GM12878 (cell line): ENCODE data around the gene STON2. TPM values are rescaled to one million over a fixed set of nuclear protein-coding genes. Genes with fewer than 3 reads are reported as not detected.

Source experiments
- ATAC-seq: fragments of 200-7000 bp; cut with Tn5 transposase; 3 replicates; pipeline ENCODE4 v1.9.1; 2020; ENCODE audit warnings: mild to moderate bottlenecking, moderate library complexity
- BruUV-seq: library from RNA; stranded (reverse); fragments of 400-500 nt; replicated peaks from 2 replicates; lab custom pipeline; 2021; lab: Mats Ljungman, UMichigan
- CTCF ChIA-PET: fragments of 300-600 bp; sonication (Branson Sonifier 250); formaldehyde crosslinking; extraction: SDS; loops from one replicate; lab custom pipeline; 2021; ENCODE audit warnings: inconsistent platforms; lab: Yijun Ruan, JAX
- POLR2A ChIA-PET: fragments of 350-600 bp; formaldehyde crosslinking; extraction: SDS; loops from one replicate; lab custom pipeline; 2021; ENCODE audit warnings: inconsistent platforms; lab: Charles Lee
- RAD21 ChIA-PET: fragments of 300-600 bp; sonication (Branson Sonifier 250); formaldehyde crosslinking; loops from one replicate; lab custom pipeline; 2023; ENCODE audit warnings: antibody characterized with exemption; ENCODE audit not compliant: unreplicated experiment; lab: Charles Lee
- SMC1A ChIA-PET: fragments of 300-600 bp; sonication (Branson Sonifier 250); formaldehyde crosslinking; loops from one replicate; lab custom pipeline; 2023; ENCODE audit not compliant: unreplicated experiment, uncharacterized antibody; lab: Charles Lee
- DNase-seq: peaks from one replicate; pipeline ENCODE4 v3.0.0-alpha.2; 2011; ENCODE audit warnings: low read depth, low spot score
- FAIRE-seq: peaks from 3 replicates; lab custom pipeline; 2011; peaks lifted over from hg19 to GRCh38; lab: Jason Lieb, UNC
- H2AFZ ChIP-seq: 2 replicates; pipeline ENCODE4 v1.6.0; 2011; ENCODE audit warnings: low read depth, low read length, control low read depth; ENCODE audit not compliant: control insufficient read depth
- H3K27ac ChIP-seq: 2 replicates; pipeline ENCODE4 v1.5.1; 2011; ENCODE audit warnings: control low read depth; ENCODE audit not compliant: control insufficient read depth, insufficient read depth
- H3K27me3 ChIP-seq, 2 experiments: replicated peaks in 1 of 2; 2 replicates each; pipeline versions ENCODE4 v1.6.0 to v1.6.1; 2011; ENCODE audit warnings: low read length in 1 of 2; ENCODE audit not compliant: control insufficient read depth in 2 of 2, insufficient read depth in 2 of 2
- H3K36me3 ChIP-seq, 2 experiments: 2 replicates each; pipeline ENCODE4 v1.5.1; 2011; ENCODE audit warnings: low read length in 1 of 2; ENCODE audit not compliant: control insufficient read depth in 2 of 2, insufficient read depth in 2 of 2
- H3K4me1 ChIP-seq: 2 replicates; pipeline ENCODE4 v1.6.1; 2011; ENCODE audit warnings: mild to moderate bottlenecking, low read length, moderate library complexity, mixed read lengths; ENCODE audit not compliant: control insufficient read depth, insufficient read depth
- H3K4me2 ChIP-seq: 2 replicates; pipeline ENCODE4 v1.6.0; 2011; ENCODE audit warnings: control low read depth; ENCODE audit not compliant: control insufficient read depth, insufficient read depth
- H3K4me3 ChIP-seq: fragments of 200-600 bp; sonication (generic); 2 replicates; pipeline ENCODE4 v1.5.1; 2016
- H3K79me2 ChIP-seq: 2 replicates; pipeline ENCODE4 v1.6.0; 2011; ENCODE audit warnings: low read length; ENCODE audit not compliant: control insufficient read depth, insufficient read depth
- H3K9ac ChIP-seq: 2 replicates; pipeline ENCODE4 v1.8.0; 2011; ENCODE audit warnings: low read length, control low read depth, mixed read lengths; ENCODE audit not compliant: control insufficient read depth, insufficient read depth
- H3K9me3 ChIP-seq: replicated peaks from 3 replicates; pipeline ENCODE4 v1.5.1; 2011; ENCODE audit warnings: mild to moderate bottlenecking, low read length; ENCODE audit not compliant: control insufficient read depth, insufficient read depth
- H4K20me1 ChIP-seq: 2 replicates; pipeline ENCODE4 v1.6.0; 2011; ENCODE audit not compliant: control insufficient read depth, insufficient read depth
- ASH2L ChIP-seq: fragments of 300-600, 200-600 bp; sonication (generic); IDR thresholded peaks from 2 replicates; pipeline ENCODE4 v1.6.1; 2017; ENCODE audit warnings: low read depth, mild to moderate bottlenecking, borderline replicate concordance
- ATF3 ChIP-seq: IDR thresholded peaks from 2 replicates; pipeline ENCODE4 v1.6.1; 2011; ENCODE audit warnings: low read depth, mild to moderate bottlenecking, low read length, moderate library complexity, borderline replicate concordance; ENCODE audit errors: extremely low read depth
- BACH1 ChIP-seq: fragments of 450-650 bp; IDR thresholded peaks from 2 replicates; pipeline ENCODE4 v1.6.1; 2017; ENCODE audit warnings: mild to moderate bottlenecking, borderline replicate concordance
- BCL11A ChIP-seq: IDR thresholded peaks from 2 replicates; pipeline ENCODE4 v1.6.1; 2011; ENCODE audit warnings: low read depth, low read length
- ETV6 ChIP-seq, 2 experiments: fragments of 450-650 bp in 1 of 2; IDR thresholded peaks in 1 of 2; conservative IDR thresholded peaks in 1 of 2; 2 replicates each; pipeline ENCODE4 v1.6.1; 2014; ENCODE audit warnings: antibody characterized with exemption in 1 of 2, borderline replicate concordance in 1 of 2, low read depth in 1 of 2, mild to moderate bottlenecking in 1 of 2, moderate library complexity in 1 of 2
- KAT2A ChIP-seq: conservative IDR thresholded peaks from 2 replicates; pipeline ENCODE4 v1.6.1; 2011; ENCODE audit warnings: low read depth, low read length; ENCODE audit not compliant: control insufficient read depth
- MTA2 ChIP-seq: fragments of 450-650 bp; IDR thresholded peaks from 2 replicates; pipeline ENCODE4 v1.6.1; 2016; ENCODE audit warnings: low read depth, mild to moderate bottlenecking, moderate library complexity
- NR2C2 ChIP-seq: IDR thresholded peaks from 2 replicates; pipeline ENCODE4 v1.6.1; 2011; ENCODE audit warnings: borderline replicate concordance, low read depth; ENCODE audit not compliant: control insufficient read depth, insufficient read length
- SIX5 ChIP-seq: IDR thresholded peaks from 2 replicates; pipeline ENCODE4 v1.6.1; 2011; ENCODE audit warnings: mild to moderate bottlenecking, low read depth, low read length, moderate library complexity; ENCODE audit not compliant: severe bottlenecking
- STAT1 ChIP-seq: fragments of 450-650 bp; conservative IDR thresholded peaks from 2 replicates; pipeline ENCODE4 v1.6.1; 2014; ENCODE audit warnings: antibody characterized with exemption, mild to moderate bottlenecking
- WGBS: methylation state at CpG from one replicate; pipeline ENCODE4 v1.1.6; 2016; ENCODE audit warnings: low lambda C conversion rate; ENCODE audit not compliant: insufficient replicate concordance, insufficient coverage; ENCODE audit errors: missing lambda C conversion rate; 5-methylcytosine and 5-hydroxymethylcytosine counted together
- in situ Hi-C: fragments of 300-500 bp; cut with MboI; formaldehyde crosslinking; loops from 9 replicates; pipeline ENCODE4 v1.14.3; 2018; ENCODE audit warnings: mixed read lengths
- intact Hi-C: fragments of 100-400 bp; cut with micrococcal nuclease; formaldehyde crosslinking; loops from one replicate; pipeline ENCODE4 v1.14.2; 2022; ENCODE audit not compliant: unreplicated experiment
- polyA plus RNA-seq, 11 experiments: library from polyadenylated mRNA; depleted of rRNA in 4 of 11; unstranded in 6 of 11; stranded (reverse) in 5 of 11; fragments of >200 nt; fragmentation: Nextera tagmentation in 4 of 11; fragmentation: Illumina TruSeq in 1 of 11; extraction: Ambion mirVana in 4 of 11; extraction: Trizol in 1 of 11; gene quantifications; 1 replicate in 1 of 11; 2 replicates in 10 of 11; pipeline versions ENCODE4 v1.2.1 to v1.2.3, GENCODE V29; 2011 to 2016; ENCODE audit warnings: inconsistent platforms in 2 of 11, missing spikeins in 2 of 11, low read depth in 1 of 11
- total RNA-seq, 4 experiments: library from RNA; depleted of rRNA in 3 of 4; stranded (reverse); fragments of >200 nt in 3 of 4; fragmentation: Illumina TruSeq in 1 of 4; extraction: Trizol in 1 of 4; gene quantifications; 2 replicates each; pipeline versions ENCODE4 v1.2.1 to v1.2.3, GENCODE V29; 2013 to 2021
- TF ChIP-seq, protein P1 (sequence below): fragments of 450-650 bp; IDR thresholded peaks from 2 replicates; pipeline ENCODE4 v1.6.1; 2016; ENCODE audit warnings: mild to moderate bottlenecking
- TF ChIP-seq, protein P2 (sequence below): fragments of 450-650 bp; IDR thresholded peaks from 2 replicates; pipeline ENCODE4 v1.6.1; 2017; ENCODE audit warnings: low read depth, mild to moderate bottlenecking, moderate library complexity

STON2 gene
- total and polyA plus RNA-seq, 10 of the 15 experiments (the other 5 are each of a cell fraction or from before 2014, with no cell fraction given): 0.03 to 0.13 (median 0.03) TPM; not detected in 7

GRCh38 chr14:81263777-81264410 lies 136.2 kb downstream of the STON2 start:
- intact Hi-C loops: no loop called here
- TF ChIP-seq MTA2: no peak
- TF ChIP-seq ATF3: no peak
- no peak for TF ChIP-seq KAT2A
- ChIA-PET POLR2A (no interaction called here), SMC1A (no interaction called here), RAD21 (no interaction called here), CTCF (interaction anchor here (0.7 kb wide), 1 partner anchor 32 kb away, joined by 4 read pairs; no protein-coding TSS in a partner anchor)
- FAIRE-seq (no peak), DNase-seq (no peak), ATAC-seq (no peak)
- WGBS: 65% methylated on average over 4 of the region's 4 CpGs
- Histone ChIP-seq H3K9me3 (no peaks in the 10 kb centered on the region), H3K4me1 (no peaks in the 10 kb centered on the region), H3K36me3 (no peaks in the 10 kb centered on the region), H3K4me2 (no peak overlapping the region), H2AFZ (no peak overlapping the region), H3K9ac (no peak overlapping the region), H3K27me3 (no peaks in the 10 kb centered on the region; a peak in 1 of 4 replicates), H3K4me3 (no peak overlapping the region), H3K79me2 (no peaks in the 10 kb centered on the region), H3K27ac (no peak overlapping the region), H4K20me1 (no peaks in the 10 kb centered on the region)
- BruUV-seq: no TSS peak
- in situ Hi-C loops: no loop called here

GRCh38 chr14:81261176-81261575 lies 138.9 kb downstream of the STON2 start:
- H3K4me2 ChIP-seq: no peak overlapping the region
- ChIA-PET CTCF (interaction anchor here (2.2 kb wide), 1 partner anchor 8 kb away, joined by 11 read pairs; no protein-coding TSS in a partner anchor), POLR2A (no interaction called here), SMC1A (no interaction called here), RAD21 (no interaction called here)
- ATAC-seq (no peak), FAIRE-seq (no peak), DNase-seq (no peak)
- BruUV-seq: no TSS peak
- WGBS: 29% methylated on average over 3 of the region's 3 CpGs
- intact Hi-C loops (no loop called here), in situ Hi-C loops (no loop called here)
- H3K4me3 ChIP-seq: no peak overlapping the region
- no peaks in the 10 kb centered on the region for H3K4me1 ChIP-seq
- no peaks in the 10 kb centered on the region for H3K79me2 ChIP-seq
- H2AFZ ChIP-seq: no peak overlapping the region
- H4K20me1 ChIP-seq: no peaks in the 10 kb centered on the region
- H3K27ac ChIP-seq: no peak overlapping the region
- no peaks in the 10 kb centered on the region for H3K27me3 ChIP-seq
- H3K9me3 ChIP-seq: no peaks in the 10 kb centered on the region
- H3K9ac ChIP-seq: no peak overlapping the region
- no peaks in the 10 kb centered on the region for H3K36me3 ChIP-seq
- no peak for TF ChIP-seq BCL11A
- TF ChIP-seq, protein P1, sequence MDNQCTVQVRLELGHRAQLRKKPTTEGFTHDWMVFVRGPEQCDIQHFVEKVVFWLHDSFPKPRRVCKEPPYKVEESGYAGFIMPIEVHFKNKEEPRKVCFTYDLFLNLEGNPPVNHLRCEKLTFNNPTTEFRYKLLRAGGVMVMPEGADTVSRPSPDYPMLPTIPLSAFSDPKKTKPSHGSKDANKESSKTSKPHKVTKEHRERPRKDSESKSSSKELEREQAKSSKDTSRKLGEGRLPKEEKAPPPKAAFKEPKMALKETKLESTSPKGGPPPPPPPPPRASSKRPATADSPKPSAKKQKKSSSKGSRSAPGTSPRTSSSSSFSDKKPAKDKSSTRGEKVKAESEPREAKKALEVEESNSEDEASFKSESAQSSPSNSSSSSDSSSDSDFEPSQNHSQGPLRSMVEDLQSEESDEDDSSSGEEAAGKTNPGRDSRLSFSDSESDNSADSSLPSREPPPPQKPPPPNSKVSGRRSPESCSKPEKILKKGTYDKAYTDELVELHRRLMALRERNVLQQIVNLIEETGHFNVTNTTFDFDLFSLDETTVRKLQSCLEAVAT: no peak
- TF ChIP-seq, protein P2, sequence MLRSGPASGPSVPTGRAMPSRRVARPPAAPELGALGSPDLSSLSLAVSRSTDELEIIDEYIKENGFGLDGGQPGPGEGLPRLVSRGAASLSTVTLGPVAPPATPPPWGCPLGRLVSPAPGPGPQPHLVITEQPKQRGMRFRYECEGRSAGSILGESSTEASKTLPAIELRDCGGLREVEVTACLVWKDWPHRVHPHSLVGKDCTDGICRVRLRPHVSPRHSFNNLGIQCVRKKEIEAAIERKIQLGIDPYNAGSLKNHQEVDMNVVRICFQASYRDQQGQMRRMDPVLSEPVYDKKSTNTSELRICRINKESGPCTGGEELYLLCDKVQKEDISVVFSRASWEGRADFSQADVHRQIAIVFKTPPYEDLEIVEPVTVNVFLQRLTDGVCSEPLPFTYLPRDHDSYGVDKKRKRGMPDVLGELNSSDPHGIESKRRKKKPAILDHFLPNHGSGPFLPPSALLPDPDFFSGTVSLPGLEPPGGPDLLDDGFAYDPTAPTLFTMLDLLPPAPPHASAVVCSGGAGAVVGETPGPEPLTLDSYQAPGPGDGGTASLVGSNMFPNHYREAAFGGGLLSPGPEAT: no peak
- TF ChIP-seq ASH2L: no peak
- no peak for TF ChIP-seq STAT1
- no peak for TF ChIP-seq ETV6 (conservative IDR thresholded peaks at IDR 0.05 in 1 of 2, IDR thresholded peaks at IDR 0.05 in 1 of 2; ENCODE audit: borderline replicate concordance in 1 of 2, low read depth in 1 of 2)
- no peak for TF ChIP-seq SIX5
- no peak for TF ChIP-seq BACH1
- TF ChIP-seq NR2C2: no peak
